B cell (primary cell): ENCODE measurements around the gene PRKCB. TPM values are rescaled to one million over a fixed set of nuclear protein-coding genes. Genes with fewer than 3 reads are reported as not detected.
"Not testable (repeated sequence)": the region's sequence is repeated elsewhere in the genome, so short reads cannot be mapped to it uniquely, and the experiment has no call there.

Source experiments
- ATAC-seq: fragments of 200-7000 bp; cut with Tn5 transposase; one replicate; pipeline ENCODE4 v1.10.0; 2021; ENCODE audit warnings: low read depth, mild to moderate bottlenecking, moderate number of reproducible peaks, moderate library complexity
- CTCF ChIA-PET: fragments of 350-600 bp; sonication (Branson Sonifier 250); formaldehyde crosslinking; loops from one replicate; lab custom pipeline; 2021; ENCODE audit warnings: antibody characterized with exemption, inconsistent platforms; lab: Charles Lee
- POLR2A ChIA-PET: fragments of 350-600 bp; sonication (Branson Sonifier 250); formaldehyde crosslinking; loops from one replicate; lab custom pipeline; 2021; ENCODE audit warnings: antibody characterized with exemption; lab: Charles Lee
- DNase-seq: peaks from one replicate; pipeline ENCODE4 v3.0.0; 2013
- H2AFZ ChIP-seq: 2 replicates; pipeline ENCODE4 v1.6.1; 2012; ENCODE audit warnings: mild to moderate bottlenecking, low read depth, low read length; ENCODE audit not compliant: insufficient read depth, poor library complexity, severe bottlenecking
- H3K27ac ChIP-seq, 2 donors: 1 replicate in 1 of 2; 2 replicates in 1 of 2; pipeline ENCODE4 v1.5.1; 2012 to 2013; ENCODE audit warnings: low read length in 2 of 2, mild to moderate bottlenecking in 2 of 2, moderate library complexity in 1 of 2
- H3K27me3 ChIP-seq, 4 experiments: fragments of 200-600 bp in 1 of 4; sonication (generic) in 1 of 4; replicated peaks in 1 of 4; 1 replicate in 2 of 4; 2 replicates in 2 of 4; pipeline versions ENCODE4 v1.6.1 to v1.7.0; 2013 to 2016; ENCODE audit warnings: low read length in 3 of 4, mild to moderate bottlenecking in 2 of 4, mixed read lengths in 1 of 4, moderate library complexity in 1 of 4; ENCODE audit not compliant: insufficient read depth in 4 of 4, control insufficient read depth in 3 of 4; ENCODE audit errors: control extremely low read depth in 1 of 4
- H3K36me3 ChIP-seq, 2 experiments: replicated peaks in 1 of 2; 1 replicate in 1 of 2; 2 replicates in 1 of 2; pipeline versions ENCODE4 v1.6.1 to v1.7.1; 2013; ENCODE audit warnings: low read length in 1 of 2; ENCODE audit not compliant: insufficient read depth in 2 of 2, control insufficient read depth in 1 of 2; ENCODE audit errors: control extremely low read depth in 1 of 2, extremely low read depth in 1 of 2
- H3K4me1 ChIP-seq, 2 donors: fragments of 200-600 bp in 1 of 2; sonication (generic) in 1 of 2; 1 replicate in 1 of 2; 2 replicates in 1 of 2; pipeline versions ENCODE4 v1.5.1 to v1.6.1; 2013 to 2017; ENCODE audit warnings: low read length in 2 of 2; ENCODE audit not compliant: control insufficient read depth in 2 of 2, insufficient read depth in 2 of 2
- H3K4me2 ChIP-seq: replicated peaks from 2 replicates; pipeline ENCODE3; 2012; ENCODE audit warnings: mild to moderate bottlenecking, low read depth, low read length; ENCODE audit not compliant: poor library complexity, severe bottlenecking
- H3K4me3 ChIP-seq, 5 experiments: fragments of 200-600 bp in 1 of 5; sonication (generic) in 1 of 5; 1 replicate in 3 of 5; 2 replicates in 2 of 5; pipeline versions ENCODE4 v1.5.1 to v1.7.0; 2011 to 2016; ENCODE audit warnings: low read length in 4 of 5, mild to moderate bottlenecking in 4 of 5, low read depth in 2 of 5, control low read depth in 1 of 5, moderate library complexity in 1 of 5; ENCODE audit not compliant: insufficient read depth in 1 of 5; ENCODE audit errors: control extremely low read depth in 1 of 5, extremely low read depth in 1 of 5
- H3K79me2 ChIP-seq: fragments of 200-600 bp; sonication (generic); one replicate; pipeline ENCODE4 v1.6.0; 2016; ENCODE audit warnings: low read length; ENCODE audit not compliant: control insufficient read depth, insufficient read depth
- H3K9ac ChIP-seq: fragments of 200-600 bp; sonication (generic); 2 replicates; pipeline ENCODE4 v1.6.1; 2017; ENCODE audit warnings: mild to moderate bottlenecking, low read length, moderate library complexity
- H3K9me3 ChIP-seq, 3 donors: one replicate each; pipeline versions ENCODE4 v1.6.1 to v1.7.1; 2013; ENCODE audit warnings: low read length in 2 of 3; ENCODE audit not compliant: control insufficient read depth in 2 of 3, insufficient read depth in 1 of 3; ENCODE audit errors: control extremely low read depth in 1 of 3
- H4K20me1 ChIP-seq: 2 replicates; pipeline ENCODE4 v1.6.0; 2012; ENCODE audit warnings: mild to moderate bottlenecking, low read length; ENCODE audit not compliant: insufficient read depth, control insufficient read depth, poor library complexity, severe bottlenecking
- H3K27ac Mint-ChIP-seq: one replicate; pipeline ENCODE4 v1.8.0; 2021; ENCODE audit warnings: mixed read lengths
- H3K27me3 Mint-ChIP-seq: one replicate; pipeline ENCODE4 v1.8.0; 2021; ENCODE audit warnings: mixed read lengths
- H3K4me1 Mint-ChIP-seq: one replicate; pipeline ENCODE4 v1.8.0; 2021; ENCODE audit warnings: mixed read lengths
- H3K4me3 Mint-ChIP-seq: one replicate; pipeline ENCODE4 v1.8.0; 2021; ENCODE audit warnings: mixed read lengths
- H3K9me3 Mint-ChIP-seq: one replicate; pipeline ENCODE4 v1.8.0; 2022; ENCODE audit warnings: mixed read lengths; ENCODE audit not compliant: insufficient read depth
- EZH2 ChIP-seq: IDR thresholded peaks from 2 replicates; pipeline ENCODE4 v1.6.1; 2012; ENCODE audit warnings: borderline replicate concordance, low read depth, mild to moderate bottlenecking, moderate library complexity, low read length; ENCODE audit not compliant: insufficient read depth, poor library complexity, severe bottlenecking
- WGBS: methylation state at CpG from one replicate; pipeline ENCODE4 v1.1.5; 2013; ENCODE audit warnings: missing lambda C conversion rate; ENCODE audit not compliant: insufficient coverage; 5-methylcytosine and 5-hydroxymethylcytosine counted together
- intact Hi-C: fragments of 100-400 bp; cut with micrococcal nuclease; formaldehyde crosslinking; loops from one replicate; pipeline ENCODE4 v1.10.0; 2022
- polyA plus RNA-seq: library from polyadenylated mRNA; depleted of rRNA; stranded (reverse); fragments of >200 nt; gene quantifications from 2 replicates; pipeline ENCODE4 v1.2.3, GENCODE V29; 2012
- total RNA-seq, 2 donors: library from RNA; stranded (reverse); fragments of 120-200 nt in 1 of 2; gene quantifications; 1 replicate in 1 of 2; 2 replicates in 1 of 2; pipeline versions ENCODE4 v1.2.3 to v1.2.4, GENCODE V29; 2013 to 2022
- TF ChIP-seq, protein P1 (sequence below): fragments of 200-600 bp; IDR thresholded peaks from one replicate; pipeline ENCODE4 v1.8.0; 2022; ENCODE audit warnings: antibody characterized with exemption, mild to moderate bottlenecking

Gene PRKCB
- total and polyA plus RNA-seq, 2 donors (not counting 1 experiment from before 2014, with no cell fraction given): 106 to 373 TPM

DNA sequence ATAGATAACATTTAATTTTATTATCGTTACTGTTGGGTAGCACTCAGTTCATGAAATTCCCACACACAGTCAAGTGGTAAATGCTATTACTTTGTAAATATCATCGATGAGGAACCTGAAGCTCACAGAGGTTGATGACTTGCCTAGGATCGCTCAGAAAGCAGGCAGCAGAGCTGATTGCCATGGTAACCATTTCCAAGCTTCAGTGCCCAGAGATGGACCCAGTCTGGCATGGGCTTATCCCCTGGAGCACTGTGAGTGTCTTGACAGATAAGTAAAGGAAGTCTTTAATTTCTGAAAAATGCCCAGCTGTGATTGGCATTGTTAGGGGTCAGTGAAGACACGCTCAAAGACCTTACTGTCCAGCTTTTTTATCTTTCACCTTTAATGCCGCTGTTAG lies 95.0 kb downstream of the PRKCB start:
- Histone ChIP-seq H3K27me3 (no peaks in the 10 kb centered on the region), H3K79me2 (peaks cover 97% of the 10 kb centered on the region), H3K36me3 (peaks cover 3 to 27% of the 10 kb centered on the region in 2 experiments), H3K9ac (no peak overlapping the region), H4K20me1 (peaks cover 86% of the 10 kb centered on the region), H3K4me1 (peaks cover 30 to 41% of the 10 kb centered on the region in 2 donors), H3K9me3 (no peaks in the 10 kb centered on the region), H3K27ac (peak overlapping the region in 1 of 2 donors; percentile 36), H3K4me2 (no peak overlapping the region), H3K4me3 (no peak overlapping the region), H2AFZ (no peak overlapping the region)
- DNase-seq (no peak), ATAC-seq (no peak)
- no peaks in the 10 kb centered on the region for H3K27me3 Mint-ChIP-seq
- no peak overlapping the region for H3K4me3 Mint-ChIP-seq
- H3K4me1 Mint-ChIP-seq: peaks cover 83% of the 10 kb centered on the region
- peaks cover 3% of the 10 kb centered on the region for H3K9me3 Mint-ChIP-seq
- CTCF ChIA-PET: interaction anchor here (0.9 to 2.0 kb wide), 4 partner anchors 25 to 127 kb away, joined by 3 to 7 read pairs (median 4); no protein-coding TSS in a partner anchor
- H3K27ac Mint-ChIP-seq: peak overlapping the region; percentile 39
- POLR2A ChIA-PET: no interaction called here
- 100% methylated on average over 2 of the region's 5 CpGs for WGBS
- intact Hi-C loops: no loop called here
- no peak for TF ChIP-seq EZH2
- TF ChIP-seq, protein P1, sequence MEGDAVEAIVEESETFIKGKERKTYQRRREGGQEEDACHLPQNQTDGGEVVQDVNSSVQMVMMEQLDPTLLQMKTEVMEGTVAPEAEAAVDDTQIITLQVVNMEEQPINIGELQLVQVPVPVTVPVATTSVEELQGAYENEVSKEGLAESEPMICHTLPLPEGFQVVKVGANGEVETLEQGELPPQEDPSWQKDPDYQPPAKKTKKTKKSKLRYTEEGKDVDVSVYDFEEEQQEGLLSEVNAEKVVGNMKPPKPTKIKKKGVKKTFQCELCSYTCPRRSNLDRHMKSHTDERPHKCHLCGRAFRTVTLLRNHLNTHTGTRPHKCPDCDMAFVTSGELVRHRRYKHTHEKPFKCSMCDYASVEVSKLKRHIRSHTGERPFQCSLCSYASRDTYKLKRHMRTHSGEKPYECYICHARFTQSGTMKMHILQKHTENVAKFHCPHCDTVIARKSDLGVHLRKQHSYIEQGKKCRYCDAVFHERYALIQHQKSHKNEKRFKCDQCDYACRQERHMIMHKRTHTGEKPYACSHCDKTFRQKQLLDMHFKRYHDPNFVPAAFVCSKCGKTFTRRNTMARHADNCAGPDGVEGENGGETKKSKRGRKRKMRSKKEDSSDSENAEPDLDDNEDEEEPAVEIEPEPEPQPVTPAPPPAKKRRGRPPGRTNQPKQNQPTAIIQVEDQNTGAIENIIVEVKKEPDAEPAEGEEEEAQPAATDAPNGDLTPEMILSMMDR: no peak

DNA sequence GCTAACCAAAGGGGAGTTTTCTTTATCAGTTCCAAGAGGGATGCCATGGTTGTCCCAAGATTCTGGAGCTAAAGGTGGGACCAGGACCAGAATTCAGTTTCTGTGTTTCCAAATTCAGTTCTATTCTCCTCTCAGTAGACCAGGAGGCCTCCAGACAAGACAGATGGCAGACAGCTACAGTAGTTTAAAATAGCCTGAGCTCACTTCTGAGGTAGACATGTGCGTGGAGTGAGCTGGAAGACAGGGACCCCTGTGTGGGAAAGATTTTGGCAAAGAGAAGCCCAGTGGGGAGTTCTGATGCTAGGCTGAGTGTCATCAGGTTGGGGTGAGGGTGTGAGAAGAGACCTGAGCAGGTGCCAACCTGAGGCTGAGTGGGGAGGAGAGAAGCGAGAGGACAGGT lies 95.4 kb downstream of the PRKCB start:
- no peak for DNase-seq
- POLR2A ChIA-PET: no interaction called here
- TF ChIP-seq, protein P1: no peak
- TF ChIP-seq EZH2: no peak
- Histone ChIP-seq H3K9ac (no peak overlapping the region), H3K4me2 (no peak overlapping the region), H3K9me3 (no peaks in the 10 kb centered on the region), H3K4me3 (no peak overlapping the region), H3K36me3 (peaks cover 2 to 23% of the 10 kb centered on the region in 2 experiments), H3K27ac (peak overlapping the region in 1 of 2 donors; percentile 36), H3K4me1 (peaks cover 32 to 45% of the 10 kb centered on the region in 2 donors), H3K79me2 (peaks cover 97% of the 10 kb centered on the region), H3K27me3 (no peaks in the 10 kb centered on the region), H4K20me1 (peaks cover 90% of the 10 kb centered on the region), H2AFZ (no peak overlapping the region)
- Mint-ChIP-seq H3K4me1 (peaks cover 87% of the 10 kb centered on the region), H3K27me3 (no peaks in the 10 kb centered on the region), H3K4me3 (no peak overlapping the region), H3K27ac (peak overlapping the region; percentile 39), H3K9me3 (peaks cover 3% of the 10 kb centered on the region)
- intact Hi-C loops: no loop called here
- CTCF ChIA-PET: interaction anchor here (0.9 to 2.0 kb wide), 3 partner anchors 77 to 127 kb away, joined by 3 to 7 read pairs (median 5); no protein-coding TSS in a partner anchor
- ATAC-seq: no peak
- WGBS: 100% methylated on average over 1 of the region's 2 CpGs

DNA sequence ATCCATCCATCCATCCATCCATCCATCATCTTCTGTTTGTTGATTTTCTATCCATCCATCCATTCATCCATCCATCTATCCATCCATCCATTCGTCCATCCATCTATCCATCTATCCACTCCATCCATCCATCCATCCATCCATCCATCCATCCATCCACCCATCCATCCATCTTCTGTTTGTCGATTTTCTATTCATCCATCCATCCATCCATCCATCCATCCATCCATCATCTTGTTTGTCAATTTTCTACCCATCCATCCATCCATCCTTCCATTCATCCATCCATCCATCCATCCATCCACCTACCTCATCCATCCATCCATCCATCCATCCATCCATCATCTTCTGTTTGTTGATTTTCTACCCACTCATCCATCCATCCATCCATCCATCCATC lies 97.9 kb downstream of the PRKCB start:
- Histone ChIP-seq H3K4me1 (peaks cover 42 to 52% of the 10 kb centered on the region in 2 donors), H3K36me3 (peaks cover 0 to 33% of the 10 kb centered on the region in 2 experiments), H3K79me2 (peaks cover 100% of the 10 kb centered on the region), H4K20me1 (peaks cover 93% of the 10 kb centered on the region)
- H3K9me3 Mint-ChIP-seq, POLR2A ChIA-PET, H3K4me3 Mint-ChIP-seq, DNase-seq, H3K27me3 Mint-ChIP-seq, H3K4me3 ChIP-seq, intact Hi-C loops, H2AFZ ChIP-seq, H3K4me2 ChIP-seq, H3K9me3 ChIP-seq, H3K27ac ChIP-seq, ATAC-seq, H3K9ac ChIP-seq, H3K27me3 ChIP-seq: not testable (repeated sequence)
- 100% methylated on average over 2 of the region's 2 CpGs for WGBS
- Mint-ChIP-seq H3K4me1 (peaks cover 91% of the 10 kb centered on the region), H3K27ac (peak overlapping the region; percentile 38)
- CTCF ChIA-PET: interaction anchor here (0.9 kb wide), 1 partner anchor 28 kb away, joined by 3 read pairs; no protein-coding TSS in a partner anchor
